ENCODE measurements around the gene PRKD2. TPM values are rescaled to one million over a fixed set of nuclear protein-coding genes. Genes with fewer than 3 reads are reported as not detected.

Gene PRKD2
- total RNA-seq, 1 experiment from 2014 or later, result 45.4 TPM

GRCh38 chr19:46725036-46725820, 8.3 kb upstream of the PRKD2 start:
- CTCF ChIA-PET, result no interaction called here

GRCh38 chr19:46724468-46724867, 7.6 kb upstream of the PRKD2 start:
- Mint-ChIP-seq H3K4me3 (ENCODE audit: unreplicated experiment) (no peak overlapping the region), H3K9me3 (ENCODE audit: unreplicated experiment) (no peaks in the 10 kb centered on the region), H3K4me1 (ENCODE audit: low read depth, unreplicated experiment) (peaks cover 19% of the 10 kb centered on the region), H3K27ac (ENCODE audit: unreplicated experiment) (no peak overlapping the region), H3K27me3 (ENCODE audit: insufficient read depth, unreplicated experiment) (no peaks in the 10 kb centered on the region), H3K36me3 (ENCODE audit: insufficient read depth, unreplicated experiment) (peaks cover 83% of the 10 kb centered on the region)
- TF ChIP-seq CTCF (IDR thresholded peaks at IDR 0.05; ENCODE audit: insufficient read depth in 1 of 2, low read depth in 1 of 2, low read length in 1 of 2, severe bottlenecking in 1 of 2, unreplicated experiment in 1 of 2), result no peak
- intact Hi-C loops (cut with micrococcal nuclease; ENCODE audit: unreplicated experiment), result no loop called here
- CTCF ChIA-PET, result no interaction called here
- DNase-seq, result no peak
- Histone ChIP-seq H3K4me3 (ENCODE audit: low read depth, low read length) (no peak overlapping the region), H3K9me3 (no peaks in the 10 kb centered on the region), H3K36me3 (ENCODE audit: control insufficient read depth, insufficient read depth, low read length) (peaks cover 7% of the 10 kb centered on the region), H3K4me1 (peaks cover 6% of the 10 kb centered on the region; the same call in 1 of the 2 replicates), H3K27me3 (replicated peaks; ENCODE audit: control insufficient read depth, insufficient read depth, low read length) (no peaks in the 10 kb centered on the region)
- POLR2A ChIA-PET, result no interaction called here
- no TSS peak for BruUV-seq (replicated peaks)

More at GRCh38 chr19:46725036-46725820, 8.3 kb upstream of the PRKD2 start:
- no peak overlapping the region for H3K4me3 Mint-ChIP-seq (ENCODE audit: unreplicated experiment)
- intact Hi-C loops (cut with micrococcal nuclease; ENCODE audit: unreplicated experiment), result no loop called here
- no peaks in the 10 kb centered on the region for H3K27me3 Mint-ChIP-seq (ENCODE audit: insufficient read depth, unreplicated experiment)
- Histone ChIP-seq H3K4me3 (ENCODE audit: low read depth, low read length) (no peak overlapping the region), H3K4me1 (peaks cover 6% of the 10 kb centered on the region; the same call in 1 of the 2 replicates), H3K36me3 (ENCODE audit: control insufficient read depth, insufficient read depth, low read length) (peaks cover 9% of the 10 kb centered on the region), H3K27me3 (replicated peaks; ENCODE audit: control insufficient read depth, insufficient read depth, low read length) (no peaks in the 10 kb centered on the region), H3K9me3 (no peaks in the 10 kb centered on the region)
- no peaks in the 10 kb centered on the region for H3K9me3 Mint-ChIP-seq (ENCODE audit: unreplicated experiment)
- peaks cover 90% of the 10 kb centered on the region for H3K36me3 Mint-ChIP-seq (ENCODE audit: insufficient read depth, unreplicated experiment)
- peaks cover 19% of the 10 kb centered on the region for H3K4me1 Mint-ChIP-seq (ENCODE audit: low read depth, unreplicated experiment)
- peak in 1 of 2 experiments; percentile 34 for DNase-seq
- POLR2A ChIA-PET, result no interaction called here
- no peak for TF ChIP-seq CTCF (IDR thresholded peaks at IDR 0.05; ENCODE audit: insufficient read depth in 1 of 2, low read depth in 1 of 2, low read length in 1 of 2, severe bottlenecking in 1 of 2, unreplicated experiment in 1 of 2)
- no TSS peak for BruUV-seq (replicated peaks)
- H3K27ac Mint-ChIP-seq (ENCODE audit: unreplicated experiment), result peak overlapping the region; percentile 22

GRCh38 chr19:46723471-46723870, 6.6 kb upstream of the PRKD2 start:
- DNase-seq, result no peak
- Mint-ChIP-seq H3K4me3 (ENCODE audit: unreplicated experiment) (no peak overlapping the region), H3K27me3 (ENCODE audit: insufficient read depth, unreplicated experiment) (no peaks in the 10 kb centered on the region), H3K9me3 (ENCODE audit: unreplicated experiment) (no peaks in the 10 kb centered on the region), H3K4me1 (ENCODE audit: low read depth, unreplicated experiment) (peaks cover 19% of the 10 kb centered on the region), H3K36me3 (ENCODE audit: insufficient read depth, unreplicated experiment) (peaks cover 77% of the 10 kb centered on the region), H3K27ac (ENCODE audit: unreplicated experiment) (no peak overlapping the region)
- no peaks in the 10 kb centered on the region for H3K9me3 ChIP-seq
- H3K4me1 ChIP-seq, result peaks cover 6% of the 10 kb centered on the region; the same call in 1 of the 2 replicates
- no peaks in the 10 kb centered on the region for H3K27me3 ChIP-seq (replicated peaks; ENCODE audit: control insufficient read depth, insufficient read depth, low read length)
- CTCF ChIA-PET, result interaction anchor here (0.6 kb wide), 1 partner anchor 533 kb away, joined by 3 read pairs; the partner anchor contains the start of gene CCDC9
- POLR2A ChIA-PET, result interaction anchor here (0.6 kb wide), 1 partner anchor 44 kb away, joined by 9 read pairs; no protein-coding TSS in a partner anchor
- intact Hi-C loops (cut with micrococcal nuclease; ENCODE audit: unreplicated experiment), result no loop called here
- H3K36me3 ChIP-seq (ENCODE audit: control insufficient read depth, insufficient read depth, low read length), result peaks cover 7% of the 10 kb centered on the region
- BruUV-seq (replicated peaks), result no TSS peak
- no peak for TF ChIP-seq CTCF (IDR thresholded peaks at IDR 0.05; ENCODE audit: insufficient read depth in 1 of 2, low read depth in 1 of 2, low read length in 1 of 2, severe bottlenecking in 1 of 2, unreplicated experiment in 1 of 2)
- no peak overlapping the region for H3K4me3 ChIP-seq (ENCODE audit: low read depth, low read length)
